NT2/D1 (cell line): ENCODE measurements around the gene UBE3D.

Source experiments
- SUZ12 ChIP-seq: IDR thresholded peaks from 2 replicates; pipeline ENCODE4 v1.6.1; 2011; ENCODE audit not compliant: insufficient read length, insufficient read depth; ENCODE audit errors: extremely low read depth
- YY1 ChIP-seq: IDR thresholded peaks from 2 replicates; pipeline ENCODE4 v1.6.1; 2011; ENCODE audit not compliant: insufficient read length, insufficient read depth
- ZNF274 ChIP-seq: IDR thresholded peaks from 2 replicates; pipeline ENCODE4 v1.6.1; 2011; ENCODE audit warnings: mild to moderate bottlenecking, low read depth, low read length

DNA sequence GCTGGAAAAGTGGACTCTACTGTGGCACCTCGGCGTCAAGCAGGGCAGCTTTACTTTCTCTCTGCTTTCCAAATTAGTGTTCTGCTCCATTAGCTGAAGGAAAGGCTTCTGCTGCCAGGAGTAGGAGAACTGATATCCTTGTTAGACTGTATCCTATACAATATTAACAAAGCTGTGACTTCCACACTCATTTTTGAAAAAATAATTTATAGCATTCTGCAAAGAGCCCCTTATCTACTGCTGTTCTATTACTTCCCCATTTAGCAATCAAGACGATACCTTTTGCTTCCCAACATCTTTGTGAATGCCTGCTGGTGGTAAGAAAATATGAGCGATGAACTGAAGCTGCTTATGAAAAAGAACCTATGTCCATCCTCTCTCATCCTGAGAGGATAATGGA is 151.1 kb downstream of the UBE3D start:
- no peak for TF ChIP-seq ZNF274
- TF ChIP-seq YY1 = no peak
- TF ChIP-seq SUZ12 = no peak
